NT2/D1 (cell line): ENCODE measurements around the gene GJB4.

Experiments
- DNase-seq: peaks from one replicate; pipeline ENCODE4 v3.0.0-alpha.2; 2011; ENCODE audit warnings: low read depth, low spot score
- H3K27me3 ChIP-seq: 2 replicates; pipeline ENCODE4 v1.6.0; 2011; ENCODE audit warnings: mild to moderate bottlenecking; ENCODE audit not compliant: insufficient read length, insufficient read depth
- H3K36me3 ChIP-seq: 2 replicates; pipeline ENCODE4 v1.6.1; 2011; ENCODE audit warnings: mild to moderate bottlenecking, low read length, mixed read lengths; ENCODE audit not compliant: insufficient read depth, insufficient read length
- H3K4me1 ChIP-seq: 2 replicates; pipeline ENCODE4 v1.5.1; 2011; ENCODE audit not compliant: insufficient read depth, insufficient read length
- H3K4me3 ChIP-seq: 2 replicates; pipeline ENCODE4 v1.5.1; 2011; ENCODE audit warnings: low read depth; ENCODE audit not compliant: insufficient read length
- H3K9ac ChIP-seq: 2 replicates; pipeline ENCODE4 v1.6.0; 2011; ENCODE audit warnings: low read depth; ENCODE audit not compliant: insufficient read length
- H3K9me3 ChIP-seq: 2 replicates; pipeline ENCODE4 v1.5.1; 2011; ENCODE audit warnings: mild to moderate bottlenecking, low read length; ENCODE audit not compliant: insufficient read depth
- SUZ12 ChIP-seq: IDR thresholded peaks from 2 replicates; pipeline ENCODE4 v1.6.1; 2011; ENCODE audit not compliant: insufficient read length, insufficient read depth; ENCODE audit errors: extremely low read depth
- YY1 ChIP-seq: IDR thresholded peaks from 2 replicates; pipeline ENCODE4 v1.6.1; 2011; ENCODE audit not compliant: insufficient read length, insufficient read depth
- ZNF274 ChIP-seq: IDR thresholded peaks from 2 replicates; pipeline ENCODE4 v1.6.1; 2011; ENCODE audit warnings: mild to moderate bottlenecking, low read depth, low read length

GJB4 gene

GRCh38 chr1:34774957-34775356, 15.4 kb downstream of the GJB4 start:
- no peak for TF ChIP-seq YY1
- TF ChIP-seq ZNF274 = no peak
- no peak for TF ChIP-seq SUZ12

DNA sequence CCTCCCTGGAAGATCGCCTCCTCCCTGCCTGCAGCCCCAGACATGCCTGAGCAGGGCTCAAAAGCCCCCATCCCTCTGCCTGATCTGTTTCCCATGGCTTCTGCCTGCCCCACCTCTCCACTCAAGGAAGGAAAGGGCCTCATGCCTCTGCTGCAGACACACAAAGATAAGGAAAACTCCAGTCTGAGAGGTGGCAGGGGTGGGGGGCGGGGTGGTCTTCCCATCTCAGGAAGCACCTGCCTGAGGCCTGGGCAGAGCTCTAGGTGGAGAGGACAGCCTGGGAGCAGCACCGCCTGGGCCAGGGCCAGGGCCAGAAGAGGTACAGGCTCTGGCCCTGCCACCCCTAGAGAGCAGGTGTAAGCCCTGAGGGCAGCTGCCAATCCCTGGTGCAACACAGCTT, 17.4 kb downstream of the GJB4 start:
- Histone ChIP-seq H3K4me1 (no peaks in the 10 kb centered on the region), H3K27me3 (peaks cover 31% of the 10 kb centered on the region), H3K36me3 (no peaks in the 10 kb centered on the region), H3K9me3 (no peaks in the 10 kb centered on the region), H3K4me3 (no peak overlapping the region), H3K9ac (no peak overlapping the region)
- no peak for DNase-seq
- TF ChIP-seq SUZ12 (no peak), ZNF274 (no peak), YY1 (no peak)

More at GRCh38 chr1:34774957-34775356, 15.4 kb downstream of the GJB4 start:
- Histone ChIP-seq H3K4me1 (peaks cover 8% of the 10 kb centered on the region), H3K9me3 (no peaks in the 10 kb centered on the region), H3K27me3 (peaks cover 14% of the 10 kb centered on the region), H3K4me3 (no peak overlapping the region), H3K36me3 (no peaks in the 10 kb centered on the region), H3K9ac (no peak overlapping the region)
- no peak for DNase-seq

DNA sequence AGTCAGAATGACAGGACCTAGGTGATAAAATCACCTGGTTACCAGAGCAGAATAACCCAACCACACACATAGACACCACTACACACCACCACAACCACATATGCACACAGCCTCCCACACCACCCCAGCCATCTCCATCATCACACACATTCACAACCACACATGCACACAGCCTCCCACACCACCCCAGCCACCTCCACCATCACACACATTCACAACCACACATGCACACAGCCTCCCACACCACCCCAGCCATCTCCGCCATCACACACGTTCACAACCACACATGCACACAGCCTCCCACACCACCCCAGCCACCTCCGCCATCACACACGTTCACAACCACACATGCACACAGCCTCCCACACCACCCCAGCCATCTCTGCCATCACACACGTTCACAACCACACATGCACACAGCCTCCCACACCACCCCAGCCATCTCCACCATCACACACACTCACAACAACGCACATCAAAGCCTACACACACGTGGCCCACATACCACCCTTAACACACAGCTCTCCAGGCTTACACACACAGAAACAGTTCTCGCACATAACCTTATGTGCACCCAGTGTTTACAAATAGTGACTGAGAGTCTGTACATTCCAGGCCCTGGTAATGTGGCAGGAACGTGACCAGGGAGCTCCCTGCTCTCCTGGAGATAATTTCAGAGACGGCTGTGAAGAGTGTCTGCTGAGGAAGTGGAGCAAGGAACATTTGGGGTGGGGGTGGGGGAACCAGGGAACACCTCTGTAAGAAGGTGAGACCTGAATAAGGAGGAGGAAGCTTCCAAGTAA, 18.2 kb downstream of the GJB4 start:
- Histone ChIP-seq H3K4me3 (no peak overlapping the region), H3K4me1 (peaks cover 2% of the 10 kb centered on the region), H3K9ac (no peak overlapping the region), H3K27me3 (peaks cover 39% of the 10 kb centered on the region), H3K36me3 (no peaks in the 10 kb centered on the region), H3K9me3 (no peaks in the 10 kb centered on the region)
- TF ChIP-seq YY1 = no peak
- DNase-seq = no peak

DNA sequence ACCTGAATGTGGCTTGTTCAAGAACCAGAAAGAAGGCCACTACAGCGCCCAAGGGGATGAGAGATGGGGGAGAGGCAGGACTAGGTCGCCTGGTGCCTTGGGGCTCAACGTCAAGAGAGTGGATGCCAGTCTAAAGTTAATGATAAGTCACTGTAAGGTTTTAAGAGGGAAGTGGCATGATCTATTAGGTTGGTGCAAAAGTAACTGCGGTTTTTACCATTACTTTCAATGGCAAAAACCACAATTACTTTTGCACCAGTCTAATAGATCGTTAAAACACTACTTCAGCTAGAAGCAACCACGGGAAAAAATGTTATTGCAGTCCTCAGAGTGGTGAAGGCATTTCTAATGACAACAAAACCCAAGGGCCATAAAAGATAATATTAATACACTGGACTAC, 18.8 kb downstream of the GJB4 start:
- no peak for DNase-seq
- no peak overlapping the region for H3K9ac ChIP-seq
- peaks cover 42% of the 10 kb centered on the region for H3K27me3 ChIP-seq
- H3K36me3 ChIP-seq = no peaks in the 10 kb centered on the region
- TF ChIP-seq SUZ12 (no peak), ZNF274 (no peak), YY1 (no peak)
- no peak overlapping the region for H3K4me3 ChIP-seq
- no peaks in the 10 kb centered on the region for H3K9me3 ChIP-seq
- peaks cover 2% of the 10 kb centered on the region for H3K4me1 ChIP-seq

GRCh38 chr1:34779005-34779404, 19.5 kb downstream of the GJB4 start:
- H3K9me3 ChIP-seq = no peaks in the 10 kb centered on the region
- TF ChIP-seq SUZ12 = no peak
- TF ChIP-seq ZNF274 = no peak
- no peak for TF ChIP-seq YY1
- H3K4me1 ChIP-seq = peaks cover 2% of the 10 kb centered on the region
- no peaks in the 10 kb centered on the region for H3K36me3 ChIP-seq
- H3K27me3 ChIP-seq = peaks cover 46% of the 10 kb centered on the region
- no peak overlapping the region for H3K9ac ChIP-seq
- DNase-seq = no peak
- no peak overlapping the region for H3K4me3 ChIP-seq

- H3K9ac ChIP-seq = no peak overlapping the region
- H3K9me3 ChIP-seq = no peaks in the 10 kb centered on the region
- TF ChIP-seq ZNF274 (no peak), YY1 (no peak), SUZ12 (no peak)
- no peaks in the 10 kb centered on the region for H3K36me3 ChIP-seq
- DNase-seq = no peak
- no peak overlapping the region for H3K4me3 ChIP-seq
- H3K27me3 ChIP-seq = peaks cover 46% of the 10 kb centered on the region
- peaks cover 2% of the 10 kb centered on the region for H3K4me1 ChIP-seq
These were observed 20.0 kb downstream of the GJB4 start for GRCh38 chr1:34779526-34779925.

DNA sequence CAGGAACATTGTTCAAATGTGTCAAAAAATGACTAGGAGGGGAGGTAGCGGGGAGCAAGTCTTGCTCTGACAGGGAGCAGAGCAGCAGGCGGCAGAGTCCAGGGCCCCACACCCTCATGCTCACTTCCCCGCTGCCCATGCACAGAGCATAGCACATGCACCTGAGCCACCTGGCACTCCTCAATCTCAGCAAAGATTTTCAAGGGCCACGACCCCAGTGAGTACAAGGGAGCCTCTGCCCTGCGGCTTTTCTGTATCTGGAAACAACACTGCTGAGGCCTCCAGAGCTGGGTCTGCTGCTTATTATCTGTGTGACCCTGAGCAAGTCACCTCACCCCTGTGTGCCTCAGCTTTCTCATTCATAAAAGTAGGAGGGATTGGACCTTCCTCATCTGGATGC, 20.4 kb downstream of the GJB4 start:
- DNase-seq = no peak
- no peaks in the 10 kb centered on the region for H3K9me3 ChIP-seq
- H3K4me3 ChIP-seq = no peak overlapping the region
- TF ChIP-seq ZNF274 (no peak), SUZ12 (no peak), YY1 (no peak)
- H3K36me3 ChIP-seq = no peaks in the 10 kb centered on the region
- H3K4me1 ChIP-seq = peaks cover 2% of the 10 kb centered on the region
- peaks cover 46% of the 10 kb centered on the region for H3K27me3 ChIP-seq
- no peak overlapping the region for H3K9ac ChIP-seq

GRCh38 chr1:34780528-34780927, 21.0 kb downstream of the GJB4 start:
- Histone ChIP-seq H3K9ac (no peak overlapping the region), H3K9me3 (no peaks in the 10 kb centered on the region), H3K36me3 (no peaks in the 10 kb centered on the region), H3K4me3 (peak overlapping the region; percentile 77), H3K27me3 (peaks cover 46% of the 10 kb centered on the region), H3K4me1 (peaks cover 2% of the 10 kb centered on the region)
- TF ChIP-seq ZNF274 (no peak), YY1 (no peak), SUZ12 (no peak)
- no peak for DNase-seq
